GM12878 (cell line): Measurements from ENCODE around the gene RRP12. TPM values are rescaled to one million over a fixed set of nuclear protein-coding genes. Genes with fewer than 3 reads are reported as not detected.

Source experiments
- ATAC-seq: fragments of 200-7000 bp; cut with Tn5 transposase; 3 replicates; pipeline ENCODE4 v1.9.1; 2020; ENCODE audit warnings: mild to moderate bottlenecking, moderate library complexity
- BruUV-seq: library from RNA; stranded (reverse); fragments of 400-500 nt; replicated peaks from 2 replicates; lab custom pipeline; 2021; lab: Mats Ljungman, UMichigan
- CTCF ChIA-PET: fragments of 300-600 bp; sonication (Branson Sonifier 250); formaldehyde crosslinking; extraction: SDS; loops from one replicate; lab custom pipeline; 2021; ENCODE audit warnings: inconsistent platforms; lab: Yijun Ruan, JAX
- POLR2A ChIA-PET: fragments of 350-600 bp; formaldehyde crosslinking; extraction: SDS; loops from one replicate; lab custom pipeline; 2021; ENCODE audit warnings: inconsistent platforms; lab: Charles Lee
- RAD21 ChIA-PET: fragments of 300-600 bp; sonication (Branson Sonifier 250); formaldehyde crosslinking; loops from one replicate; lab custom pipeline; 2023; ENCODE audit warnings: antibody characterized with exemption; ENCODE audit not compliant: unreplicated experiment; lab: Charles Lee
- SMC1A ChIA-PET: fragments of 300-600 bp; sonication (Branson Sonifier 250); formaldehyde crosslinking; loops from one replicate; lab custom pipeline; 2023; ENCODE audit not compliant: unreplicated experiment, uncharacterized antibody; lab: Charles Lee
- DNase-seq: peaks from one replicate; pipeline ENCODE4 v3.0.0-alpha.2; 2011; ENCODE audit warnings: low read depth, low spot score
- FAIRE-seq: peaks from 3 replicates; lab custom pipeline; 2011; peaks lifted over from hg19 to GRCh38; lab: Jason Lieb, UNC
- H2AFZ ChIP-seq: 2 replicates; pipeline ENCODE4 v1.6.0; 2011; ENCODE audit warnings: low read depth, low read length, control low read depth; ENCODE audit not compliant: control insufficient read depth
- H3K27ac ChIP-seq: 2 replicates; pipeline ENCODE4 v1.5.1; 2011; ENCODE audit warnings: control low read depth; ENCODE audit not compliant: control insufficient read depth, insufficient read depth
- H3K27me3 ChIP-seq, 2 experiments: replicated peaks in 1 of 2; 2 replicates each; pipeline versions ENCODE4 v1.6.0 to v1.6.1; 2011; ENCODE audit warnings: low read length in 1 of 2; ENCODE audit not compliant: control insufficient read depth in 2 of 2, insufficient read depth in 2 of 2
- H3K36me3 ChIP-seq, 2 experiments: 2 replicates each; pipeline ENCODE4 v1.5.1; 2011; ENCODE audit warnings: low read length in 1 of 2; ENCODE audit not compliant: control insufficient read depth in 2 of 2, insufficient read depth in 2 of 2
- H3K4me1 ChIP-seq: 2 replicates; pipeline ENCODE4 v1.6.1; 2011; ENCODE audit warnings: mild to moderate bottlenecking, low read length, moderate library complexity, mixed read lengths; ENCODE audit not compliant: control insufficient read depth, insufficient read depth
- H3K4me2 ChIP-seq: 2 replicates; pipeline ENCODE4 v1.6.0; 2011; ENCODE audit warnings: control low read depth; ENCODE audit not compliant: control insufficient read depth, insufficient read depth
- H3K4me3 ChIP-seq: fragments of 200-600 bp; sonication (generic); 2 replicates; pipeline ENCODE4 v1.5.1; 2016
- H3K79me2 ChIP-seq: 2 replicates; pipeline ENCODE4 v1.6.0; 2011; ENCODE audit warnings: low read length; ENCODE audit not compliant: control insufficient read depth, insufficient read depth
- H3K9ac ChIP-seq: 2 replicates; pipeline ENCODE4 v1.8.0; 2011; ENCODE audit warnings: low read length, control low read depth, mixed read lengths; ENCODE audit not compliant: control insufficient read depth, insufficient read depth
- H3K9me3 ChIP-seq: replicated peaks from 3 replicates; pipeline ENCODE4 v1.5.1; 2011; ENCODE audit warnings: mild to moderate bottlenecking, low read length; ENCODE audit not compliant: control insufficient read depth, insufficient read depth
- H4K20me1 ChIP-seq: 2 replicates; pipeline ENCODE4 v1.6.0; 2011; ENCODE audit not compliant: control insufficient read depth, insufficient read depth
- CHD4 ChIP-seq: fragments of 200-600 bp; sonication (generic); IDR thresholded peaks from 2 replicates; pipeline ENCODE4 v1.6.1; 2016; ENCODE audit warnings: mild to moderate bottlenecking
- DPF2 ChIP-seq: fragments of 450-650 bp; IDR thresholded peaks from 2 replicates; pipeline ENCODE4 v1.6.1; 2017; ENCODE audit warnings: mild to moderate bottlenecking
- EZH2 ChIP-seq: IDR thresholded peaks from 2 replicates; pipeline ENCODE4 v1.6.1; 2012; ENCODE audit warnings: low read depth, mild to moderate bottlenecking, control low read depth, inconsistent platforms, low read length, borderline replicate concordance; ENCODE audit not compliant: control insufficient read depth
- GABPA ChIP-seq: IDR thresholded peaks from 2 replicates; pipeline ENCODE4 v1.6.1; 2014; ENCODE audit warnings: antibody characterized with exemption, low read depth, mild to moderate bottlenecking, inconsistent platforms
- HCFC1 ChIP-seq: fragments of 150-350 bp; IDR thresholded peaks from 2 replicates; pipeline ENCODE4 v1.6.1; 2014; ENCODE audit warnings: low read length
- IKZF2 ChIP-seq, 2 experiments: fragments of 450-650 bp; IDR thresholded peaks; 2 replicates each; pipeline ENCODE4 v1.6.1; 2017; ENCODE audit warnings: mild to moderate bottlenecking in 2 of 2, moderate library complexity in 2 of 2
- KAT2A ChIP-seq: conservative IDR thresholded peaks from 2 replicates; pipeline ENCODE4 v1.6.1; 2011; ENCODE audit warnings: low read depth, low read length; ENCODE audit not compliant: control insufficient read depth
- LARP7 ChIP-seq: fragments of 450-650 bp; IDR thresholded peaks from 2 replicates; pipeline ENCODE4 v1.6.1; 2017; ENCODE audit warnings: mild to moderate bottlenecking
- MTA2 ChIP-seq: fragments of 450-650 bp; IDR thresholded peaks from 2 replicates; pipeline ENCODE4 v1.6.1; 2016; ENCODE audit warnings: low read depth, mild to moderate bottlenecking, moderate library complexity
- NR2C1 ChIP-seq: fragments of 450-650 bp; IDR thresholded peaks from 2 replicates; pipeline ENCODE4 v1.6.1; 2017; ENCODE audit warnings: antibody characterized with exemption, mild to moderate bottlenecking, moderate library complexity
- RB1 ChIP-seq: fragments of 450-650 bp; formaldehyde crosslinking; IDR thresholded peaks from 2 replicates; pipeline ENCODE4 v1.6.1; 2017; ENCODE audit warnings: mild to moderate bottlenecking, borderline replicate concordance
- TAF1 ChIP-seq: IDR thresholded peaks from 2 replicates; pipeline ENCODE4 v1.6.1; 2011; ENCODE audit warnings: mild to moderate bottlenecking, low read depth, low read length, borderline replicate concordance
- TCF3 ChIP-seq: IDR thresholded peaks from 2 replicates; pipeline ENCODE4 v1.6.1; 2012; ENCODE audit warnings: low read depth, mild to moderate bottlenecking, low read length, borderline replicate concordance; ENCODE audit not compliant: insufficient read depth
- TCF7 ChIP-seq: IDR thresholded peaks from 2 replicates; pipeline ENCODE4 v1.6.1; 2014; ENCODE audit warnings: antibody characterized with exemption, borderline replicate concordance
- ZSCAN29 ChIP-seq: fragments of 450-650 bp; IDR thresholded peaks from 2 replicates; pipeline ENCODE4 v1.6.1; 2017; ENCODE audit warnings: mild to moderate bottlenecking, moderate library complexity
- WGBS: methylation state at CpG from one replicate; pipeline ENCODE4 v1.1.6; 2016; ENCODE audit warnings: low lambda C conversion rate; ENCODE audit not compliant: insufficient replicate concordance, insufficient coverage; ENCODE audit errors: missing lambda C conversion rate; 5-methylcytosine and 5-hydroxymethylcytosine counted together
- in situ Hi-C: fragments of 300-500 bp; cut with MboI; formaldehyde crosslinking; loops from 9 replicates; pipeline ENCODE4 v1.14.3; 2018; ENCODE audit warnings: mixed read lengths
- intact Hi-C: fragments of 100-400 bp; cut with micrococcal nuclease; formaldehyde crosslinking; loops from one replicate; pipeline ENCODE4 v1.14.2; 2022; ENCODE audit not compliant: unreplicated experiment
- polyA plus RNA-seq, 11 experiments: library from polyadenylated mRNA; depleted of rRNA in 4 of 11; unstranded in 6 of 11; stranded (reverse) in 5 of 11; fragments of >200 nt; fragmentation: Nextera tagmentation in 4 of 11; fragmentation: Illumina TruSeq in 1 of 11; extraction: Ambion mirVana in 4 of 11; extraction: Trizol in 1 of 11; gene quantifications; 1 replicate in 1 of 11; 2 replicates in 10 of 11; pipeline versions ENCODE4 v1.2.1 to v1.2.3, GENCODE V29; 2011 to 2016; ENCODE audit warnings: inconsistent platforms in 2 of 11, missing spikeins in 2 of 11, low read depth in 1 of 11
- total RNA-seq, 4 experiments: library from RNA; depleted of rRNA in 3 of 4; stranded (reverse); fragments of >200 nt in 3 of 4; fragmentation: Illumina TruSeq in 1 of 4; extraction: Trizol in 1 of 4; gene quantifications; 2 replicates each; pipeline versions ENCODE4 v1.2.1 to v1.2.3, GENCODE V29; 2013 to 2021
- TF ChIP-seq, protein P1 (sequence below): fragments of 450-650 bp; IDR thresholded peaks from 2 replicates; pipeline ENCODE4 v1.6.1; 2016; ENCODE audit warnings: mild to moderate bottlenecking, moderate library complexity, borderline replicate concordance
- TF ChIP-seq, protein P2 (sequence below): fragments of 450-650 bp; IDR thresholded peaks from 2 replicates; pipeline ENCODE4 v1.6.1; 2017; ENCODE audit warnings: antibody characterized with exemption, mild to moderate bottlenecking, moderate library complexity

RRP12 gene
- total and polyA plus RNA-seq, 10 of the 15 experiments (the other 5 are each of a cell fraction or from before 2014, with no cell fraction given), result 5.3 to 48.7 (median 16.8) TPM

DNA sequence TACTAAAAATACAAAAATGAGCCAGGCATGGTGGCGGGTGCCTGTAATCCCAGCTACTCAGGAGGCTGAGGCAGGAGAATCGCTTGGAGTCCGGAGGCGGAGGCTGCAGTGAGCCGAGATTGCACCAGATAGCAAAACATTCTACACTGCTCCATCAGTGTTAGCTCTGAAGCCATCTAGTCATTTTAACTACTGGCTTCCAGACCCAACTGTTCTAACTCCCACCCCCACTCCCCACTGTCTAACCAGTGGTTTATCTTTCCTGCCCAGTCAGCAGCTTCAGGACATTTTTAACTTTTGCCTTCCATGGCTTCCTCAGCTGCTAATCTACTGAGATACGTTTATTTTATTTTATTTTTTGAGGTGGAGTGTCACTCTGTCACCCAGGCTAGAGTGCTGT lies 88.2 kb downstream of the RRP12 start:
- Histone ChIP-seq H3K36me3 (no peaks in the 10 kb centered on the region), H3K79me2 (no peaks in the 10 kb centered on the region), H3K27ac (no peak overlapping the region), H3K4me2 (no peak overlapping the region), H3K9ac (no peak overlapping the region), H3K9me3 (no peaks in the 10 kb centered on the region), H4K20me1 (no peaks in the 10 kb centered on the region), H3K27me3 (no peaks in the 10 kb centered on the region; a peak in 1 of 4 replicates), H3K4me1 (no peaks in the 10 kb centered on the region), H2AFZ (no peak overlapping the region), H3K4me3 (no peak overlapping the region)
- 66% methylated on average over 6 of the region's 6 CpGs for WGBS
- ChIA-PET SMC1A (interaction anchor here (1.7 kb wide), 1 partner anchor 20 kb away, joined by 4 read pairs; no protein-coding TSS in a partner anchor), POLR2A (interaction anchor here (0.6 kb wide), 1 partner anchor 445 kb away, joined by 6 read pairs; no protein-coding TSS in a partner anchor), CTCF (no interaction called here), RAD21 (no interaction called here)
- no peak for ATAC-seq
- in situ Hi-C loops (no loop called here), intact Hi-C loops (no loop called here)
- no peak for FAIRE-seq
- DNase-seq, result no peak
- no TSS peak for BruUV-seq
- TF ChIP-seq LARP7 (no peak), GABPA (no peak), EZH2 (no peak), CHD4 (no peak), ZSCAN29 (no peak), TAF1 (no peak), IKZF2 (IDR thresholded peaks at IDR 0.05) (no peak), MTA2 (no peak), HCFC1 (no peak), DPF2 (no peak), TCF7 (no peak), RB1 (no peak), TCF3 (no peak), NR2C1 (no peak), KAT2A (no peak)
- TF ChIP-seq, protein P1, sequence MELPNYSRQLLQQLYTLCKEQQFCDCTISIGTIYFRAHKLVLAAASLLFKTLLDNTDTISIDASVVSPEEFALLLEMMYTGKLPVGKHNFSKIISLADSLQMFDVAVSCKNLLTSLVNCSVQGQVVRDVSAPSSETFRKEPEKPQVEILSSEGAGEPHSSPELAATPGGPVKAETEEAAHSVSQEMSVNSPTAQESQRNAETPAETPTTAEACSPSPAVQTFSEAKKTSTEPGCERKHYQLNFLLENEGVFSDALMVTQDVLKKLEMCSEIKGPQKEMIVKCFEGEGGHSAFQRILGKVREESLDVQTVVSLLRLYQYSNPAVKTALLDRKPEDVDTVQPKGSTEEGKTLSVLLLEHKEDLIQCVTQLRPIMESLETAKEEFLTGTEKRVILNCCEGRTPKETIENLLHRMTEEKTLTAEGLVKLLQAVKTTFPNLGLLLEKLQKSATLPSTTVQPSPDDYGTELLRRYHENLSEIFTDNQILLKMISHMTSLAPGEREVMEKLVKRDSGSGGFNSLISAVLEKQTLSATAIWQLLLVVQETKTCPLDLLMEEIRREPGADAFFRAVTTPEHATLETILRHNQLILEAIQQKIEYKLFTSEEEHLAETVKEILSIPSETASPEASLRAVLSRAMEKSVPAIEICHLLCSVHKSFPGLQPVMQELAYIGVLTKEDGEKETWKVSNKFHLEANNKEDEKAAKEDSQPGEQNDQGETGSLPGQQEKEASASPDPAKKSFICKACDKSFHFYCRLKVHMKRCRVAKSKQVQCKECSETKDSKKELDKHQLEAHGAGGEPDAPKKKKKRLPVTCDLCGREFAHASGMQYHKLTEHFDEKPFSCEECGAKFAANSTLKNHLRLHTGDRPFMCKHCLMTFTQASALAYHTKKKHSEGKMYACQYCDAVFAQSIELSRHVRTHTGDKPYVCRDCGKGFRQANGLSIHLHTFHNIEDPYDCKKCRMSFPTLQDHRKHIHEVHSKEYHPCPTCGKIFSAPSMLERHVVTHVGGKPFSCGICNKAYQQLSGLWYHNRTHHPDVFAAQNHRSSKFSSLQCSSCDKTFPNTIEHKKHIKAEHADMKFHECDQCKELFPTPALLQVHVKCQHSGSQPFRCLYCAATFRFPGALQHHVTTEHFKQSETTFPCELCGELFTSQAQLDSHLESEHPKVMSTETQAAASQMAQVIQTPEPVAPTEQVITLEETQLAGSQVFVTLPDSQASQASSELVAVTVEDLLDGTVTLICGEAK, result no peak
- TF ChIP-seq, protein P2, sequence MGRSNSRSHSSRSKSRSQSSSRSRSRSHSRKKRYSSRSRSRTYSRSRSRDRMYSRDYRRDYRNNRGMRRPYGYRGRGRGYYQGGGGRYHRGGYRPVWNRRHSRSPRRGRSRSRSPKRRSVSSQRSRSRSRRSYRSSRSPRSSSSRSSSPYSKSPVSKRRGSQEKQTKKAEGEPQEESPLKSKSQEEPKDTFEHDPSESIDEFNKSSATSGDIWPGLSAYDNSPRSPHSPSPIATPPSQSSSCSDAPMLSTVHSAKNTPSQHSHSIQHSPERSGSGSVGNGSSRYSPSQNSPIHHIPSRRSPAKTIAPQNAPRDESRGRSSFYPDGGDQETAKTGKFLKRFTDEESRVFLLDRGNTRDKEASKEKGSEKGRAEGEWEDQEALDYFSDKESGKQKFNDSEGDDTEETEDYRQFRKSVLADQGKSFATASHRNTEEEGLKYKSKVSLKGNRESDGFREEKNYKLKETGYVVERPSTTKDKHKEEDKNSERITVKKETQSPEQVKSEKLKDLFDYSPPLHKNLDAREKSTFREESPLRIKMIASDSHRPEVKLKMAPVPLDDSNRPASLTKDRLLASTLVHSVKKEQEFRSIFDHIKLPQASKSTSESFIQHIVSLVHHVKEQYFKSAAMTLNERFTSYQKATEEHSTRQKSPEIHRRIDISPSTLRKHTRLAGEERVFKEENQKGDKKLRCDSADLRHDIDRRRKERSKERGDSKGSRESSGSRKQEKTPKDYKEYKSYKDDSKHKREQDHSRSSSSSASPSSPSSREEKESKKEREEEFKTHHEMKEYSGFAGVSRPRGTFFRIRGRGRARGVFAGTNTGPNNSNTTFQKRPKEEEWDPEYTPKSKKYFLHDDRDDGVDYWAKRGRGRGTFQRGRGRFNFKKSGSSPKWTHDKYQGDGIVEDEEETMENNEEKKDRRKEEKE, result no peak
